ENCODE measurements around the gene RIPPLY2.

The RIPPLY2 gene

GRCh38 chr6:83844170-83844569, 9.0 kb upstream of the RIPPLY2 start:
- no peaks in the 10 kb centered on the region for H3K36me3 ChIP-seq (replicated peaks)
- no peak overlapping the region for H3K27ac ChIP-seq
- TF ChIP-seq, protein P1, sequence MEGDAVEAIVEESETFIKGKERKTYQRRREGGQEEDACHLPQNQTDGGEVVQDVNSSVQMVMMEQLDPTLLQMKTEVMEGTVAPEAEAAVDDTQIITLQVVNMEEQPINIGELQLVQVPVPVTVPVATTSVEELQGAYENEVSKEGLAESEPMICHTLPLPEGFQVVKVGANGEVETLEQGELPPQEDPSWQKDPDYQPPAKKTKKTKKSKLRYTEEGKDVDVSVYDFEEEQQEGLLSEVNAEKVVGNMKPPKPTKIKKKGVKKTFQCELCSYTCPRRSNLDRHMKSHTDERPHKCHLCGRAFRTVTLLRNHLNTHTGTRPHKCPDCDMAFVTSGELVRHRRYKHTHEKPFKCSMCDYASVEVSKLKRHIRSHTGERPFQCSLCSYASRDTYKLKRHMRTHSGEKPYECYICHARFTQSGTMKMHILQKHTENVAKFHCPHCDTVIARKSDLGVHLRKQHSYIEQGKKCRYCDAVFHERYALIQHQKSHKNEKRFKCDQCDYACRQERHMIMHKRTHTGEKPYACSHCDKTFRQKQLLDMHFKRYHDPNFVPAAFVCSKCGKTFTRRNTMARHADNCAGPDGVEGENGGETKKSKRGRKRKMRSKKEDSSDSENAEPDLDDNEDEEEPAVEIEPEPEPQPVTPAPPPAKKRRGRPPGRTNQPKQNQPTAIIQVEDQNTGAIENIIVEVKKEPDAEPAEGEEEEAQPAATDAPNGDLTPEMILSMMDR (IDR thresholded peaks at IDR 0.05; ENCODE audit: low read depth, low read length, missing control alignments): no peak
- no peak overlapping the region for H3K4me3 ChIP-seq (ENCODE audit: low read depth, low read length)
- no peak for DNase-seq
- H3K27me3 ChIP-seq (replicated peaks): no peaks in the 10 kb centered on the region
- in situ Hi-C loops (cut with HindIII; ENCODE audit: low pct_ligation_motif_present, low sequenced_read_pairs): no loop called here

DNA sequence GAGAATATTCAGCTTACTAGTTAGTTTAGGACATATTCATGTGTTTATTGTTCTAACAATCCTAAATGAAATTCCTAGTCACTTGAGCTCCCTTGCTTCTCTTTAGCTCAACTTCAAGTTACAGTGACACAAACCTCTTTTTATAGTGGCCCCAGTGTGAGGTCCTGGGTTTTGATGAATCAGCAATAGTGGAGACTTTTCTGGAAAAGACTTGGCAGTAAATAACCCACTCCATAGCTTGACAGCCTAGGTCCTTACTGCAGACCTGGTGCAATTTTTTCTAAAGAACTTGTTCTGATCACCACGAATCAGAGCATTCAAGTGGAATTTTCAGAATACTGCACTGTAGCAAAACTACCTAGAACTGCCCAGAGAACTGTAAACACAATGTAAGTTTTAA, 6.9 kb upstream of the RIPPLY2 start:
- TF ChIP-seq, protein P1 (IDR thresholded peaks at IDR 0.05; ENCODE audit: low read depth, low read length, missing control alignments): no peak
- H3K27ac ChIP-seq: no peak overlapping the region
- DNase-seq: no peak
- H3K27me3 ChIP-seq (replicated peaks): peaks cover 5% of the 10 kb centered on the region
- in situ Hi-C loops (cut with HindIII; ENCODE audit: low pct_ligation_motif_present, low sequenced_read_pairs): no loop called here
- no peak overlapping the region for H3K4me3 ChIP-seq (ENCODE audit: low read depth, low read length)
- no peaks in the 10 kb centered on the region for H3K36me3 ChIP-seq (replicated peaks)

GRCh38 chr6:83847179-83847578, 6.0 kb upstream of the RIPPLY2 start:
- Histone ChIP-seq H3K36me3 (replicated peaks) (no peaks in the 10 kb centered on the region), H3K4me3 (ENCODE audit: low read depth, low read length) (no peak overlapping the region), H3K27me3 (replicated peaks) (peaks cover 5% of the 10 kb centered on the region), H3K27ac (no peak overlapping the region)
- no peak for DNase-seq
- TF ChIP-seq, protein P1 (IDR thresholded peaks at IDR 0.05; ENCODE audit: low read depth, low read length, missing control alignments): no peak
- in situ Hi-C loops (cut with HindIII; ENCODE audit: low pct_ligation_motif_present, low sequenced_read_pairs): no loop called here

DNA sequence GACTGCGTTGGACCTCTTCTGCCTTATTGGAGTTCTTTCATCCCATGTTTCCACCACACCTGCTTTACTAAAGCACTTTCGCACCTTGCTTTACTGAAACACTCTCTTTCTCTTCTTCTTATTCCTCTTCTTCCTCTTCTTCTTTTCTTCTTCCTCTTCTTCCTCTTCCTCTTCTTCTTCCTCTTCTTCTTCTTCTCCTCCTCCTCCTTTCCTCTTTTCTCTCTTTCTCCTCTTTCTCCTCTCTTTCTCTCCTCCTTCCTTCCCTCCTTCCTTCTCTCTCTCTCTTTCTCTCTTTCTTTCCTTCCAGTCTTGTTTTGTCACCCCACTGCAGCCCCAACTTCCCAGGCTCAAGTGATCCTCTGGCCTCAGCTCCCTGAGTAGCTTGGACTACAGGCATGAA, 4.0 kb upstream of the RIPPLY2 start:
- H3K36me3 ChIP-seq (replicated peaks): no peaks in the 10 kb centered on the region
- in situ Hi-C loops (cut with HindIII; ENCODE audit: low pct_ligation_motif_present, low sequenced_read_pairs): no loop called here
- TF ChIP-seq, protein P1 (IDR thresholded peaks at IDR 0.05; ENCODE audit: low read depth, low read length, missing control alignments): no peak

DNA sequence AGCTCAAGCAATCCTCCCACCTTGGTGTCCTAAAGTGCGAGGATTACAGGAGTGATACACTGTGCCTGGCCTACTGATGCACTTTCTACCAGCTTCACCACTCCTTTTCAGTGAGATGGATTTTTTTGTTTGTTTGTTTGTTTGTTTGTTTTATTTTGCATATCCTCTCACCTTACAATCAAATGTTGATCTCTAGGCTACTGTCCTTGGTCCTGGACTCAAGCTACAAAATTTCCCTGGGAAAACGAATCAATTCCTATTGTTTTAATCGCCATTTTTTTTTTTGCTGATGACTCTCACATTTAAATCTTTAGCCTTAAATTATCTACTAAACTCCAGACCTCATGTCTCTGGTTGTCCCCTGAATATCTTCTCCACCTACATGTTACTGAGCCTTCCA, 3.5 kb upstream of the RIPPLY2 start:
- H3K27ac ChIP-seq: no peak overlapping the region
- no peak overlapping the region for H3K4me3 ChIP-seq (ENCODE audit: low read depth, low read length)
- in situ Hi-C loops (cut with HindIII; ENCODE audit: low pct_ligation_motif_present, low sequenced_read_pairs): no loop called here
- TF ChIP-seq, protein P1 (IDR thresholded peaks at IDR 0.05; ENCODE audit: low read depth, low read length, missing control alignments): no peak
- no peak for DNase-seq
- peaks cover 23% of the 10 kb centered on the region for H3K27me3 ChIP-seq (replicated peaks)
- no peaks in the 10 kb centered on the region for H3K36me3 ChIP-seq (replicated peaks)

More for the DNA sequence above, 4.0 kb upstream of the RIPPLY2 start:
- Histone ChIP-seq H3K27me3 (replicated peaks) (peaks cover 21% of the 10 kb centered on the region), H3K4me3 (ENCODE audit: low read depth, low read length) (no peak overlapping the region), H3K27ac (no peak overlapping the region)
- DNase-seq: no peak

DNA sequence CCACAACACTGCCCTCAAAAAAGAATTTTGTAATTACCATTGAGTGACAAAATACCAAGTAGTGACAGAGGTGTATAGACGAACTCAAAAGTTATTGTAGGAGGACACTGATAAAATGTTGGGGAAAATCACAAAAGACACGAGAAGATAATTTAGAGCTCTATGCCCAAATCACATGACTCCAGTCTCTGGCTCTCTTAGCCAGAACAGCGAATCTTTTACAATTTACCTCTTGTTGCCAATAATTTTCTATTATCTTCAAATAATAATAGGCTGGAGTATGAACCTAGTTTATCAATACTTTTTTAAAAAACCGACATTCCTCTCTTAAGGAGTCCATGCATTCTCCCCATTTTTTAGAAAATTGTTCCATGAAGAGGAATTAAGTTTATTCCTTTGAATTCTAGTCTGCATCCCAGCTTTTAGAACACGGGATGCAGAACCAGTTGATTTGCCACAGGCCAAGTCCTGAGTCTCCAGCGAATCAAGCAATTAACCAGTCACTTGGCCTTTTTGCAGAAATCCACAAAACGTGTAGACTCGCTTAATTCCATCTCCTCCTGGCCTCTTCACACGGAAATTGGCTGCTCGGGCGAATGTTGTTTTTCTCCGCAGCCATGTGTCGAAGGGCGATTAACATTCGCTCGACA, 507 bp upstream of the RIPPLY2 start:
- Histone ChIP-seq H3K36me3 (replicated peaks) (no peaks in the 10 kb centered on the region), H3K27me3 (replicated peaks) (peaks cover 23% of the 10 kb centered on the region), H3K4me3 (ENCODE audit: low read depth, low read length) (peak overlapping the region; percentile 60), H3K27ac (no peak overlapping the region)
- TF ChIP-seq, protein P1 (IDR thresholded peaks at IDR 0.05; ENCODE audit: low read depth, low read length, missing control alignments): no peak
- no peak for DNase-seq
- in situ Hi-C loops (cut with HindIII; ENCODE audit: low pct_ligation_motif_present, low sequenced_read_pairs): no loop called here

Data from brain microvascular endothelial cell (primary cell).